Measurements from ENCODE around the gene MBD3.

GRCh38 chr19:1619703-1620102, 27.0 kb upstream of the MBD3 start:
- TF ChIP-seq POLR2A (IDR thresholded peaks at IDR 0.05) (no peak), CTCF (IDR thresholded peaks at IDR 0.05) (no peak)
